Stimulated activated CD8-positive, alpha-beta memory T cell treated with anti-CD3 and anti-CD28 coated beads, Interleukin-7, amount 100 ng/mL, for 48 hours (primary cell): Measurements from ENCODE around the gene TEKT5.
A peak's percentile ranks its signal among the peaks of the same experiment; 100 is the strongest.
"Not testable (repeated sequence)": the region's sequence is repeated elsewhere in the genome, so short reads cannot be mapped to it uniquely, and the experiment has no call there.

Experiments used
- DNase-seq, 2 donors: peaks; one replicate each; pipeline ENCODE4 v3.0.0-alpha.2; 2020; ENCODE audit warnings: low read depth in 1 of 2; ENCODE audit errors: extremely low read depth in 1 of 2

TEKT5 gene

GRCh38 chr16:10685709-10686108, 9.0 kb downstream of the TEKT5 start:
- no peak for DNase-seq

- no peak for DNase-seq
Measured at GRCh38 chr16:10684511-10685151, 10.1 kb downstream of the TEKT5 start.

- no peak for DNase-seq
Measured at GRCh38 chr16:10683170-10683569, 11.6 kb downstream of the TEKT5 start.

DNA sequence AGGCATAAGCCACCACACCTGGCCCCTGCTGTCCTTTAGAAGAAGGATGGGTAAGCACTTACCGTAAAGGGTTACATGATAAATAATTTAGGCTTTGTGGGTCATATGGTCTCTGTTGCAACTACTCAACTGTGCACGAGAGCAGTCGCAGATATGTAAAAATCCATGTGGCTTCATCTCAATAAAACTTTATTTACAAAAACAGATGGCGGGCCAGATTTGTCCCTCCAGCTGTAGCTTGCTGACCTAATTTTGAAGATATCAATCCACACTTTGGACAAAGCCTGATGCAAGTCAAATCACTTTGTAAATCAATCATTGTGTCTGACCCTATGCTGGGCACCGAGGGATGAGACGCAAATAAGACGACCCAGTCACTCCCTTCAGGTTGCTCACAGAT, 12.1 kb downstream of the TEKT5 start:
- no peak for DNase-seq

- DNase-seq, result no peak
Measured at GRCh38 chr16:10681310-10682308, 13.1 kb downstream of the TEKT5 start.

DNA sequence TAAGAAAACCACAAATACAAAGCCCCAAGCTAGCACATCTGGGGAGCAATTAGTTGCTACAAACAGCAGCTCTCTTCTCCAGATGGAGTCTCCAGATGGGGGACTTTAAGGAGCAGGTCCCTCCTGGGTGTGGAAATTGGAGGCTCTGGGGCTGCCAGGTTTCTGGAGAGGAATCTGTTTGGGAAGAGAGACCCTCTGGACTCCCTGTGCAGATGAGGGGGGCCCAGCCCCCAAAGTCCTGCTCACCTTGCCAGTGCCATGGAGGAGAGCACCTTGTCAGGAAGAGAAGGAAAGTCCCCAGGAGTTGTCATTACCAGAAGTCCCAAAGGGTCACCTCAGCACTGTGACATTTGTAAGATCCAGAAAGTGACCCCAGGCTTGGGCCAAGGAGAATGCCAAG, 14.8 kb downstream of the TEKT5 start:
- no peak for DNase-seq

GRCh38 chr16:10679441-10679840, 15.3 kb downstream of the TEKT5 start:
- DNase-seq, result not testable (repeated sequence)

DNA sequence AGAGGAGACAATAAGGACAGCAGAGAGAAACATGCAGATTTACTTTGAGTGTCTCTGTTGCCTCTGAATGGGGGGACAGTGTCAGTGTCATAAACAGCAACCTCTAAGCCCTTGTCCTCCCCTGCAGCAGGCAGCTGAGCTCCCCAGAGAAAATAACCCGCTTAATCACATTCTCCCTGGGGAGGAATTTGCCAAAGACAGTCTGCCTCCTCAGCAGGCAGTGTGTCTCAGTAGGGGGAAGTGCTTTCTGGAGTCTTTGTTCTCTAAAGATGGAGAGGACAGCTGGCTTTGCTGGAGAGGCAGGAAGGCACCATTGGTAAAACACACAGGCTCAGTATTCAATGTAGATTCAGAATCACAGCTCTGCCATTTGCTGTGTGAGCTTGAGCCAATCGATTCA, 16.1 kb downstream of the TEKT5 start:
- no peak for DNase-seq

DNA sequence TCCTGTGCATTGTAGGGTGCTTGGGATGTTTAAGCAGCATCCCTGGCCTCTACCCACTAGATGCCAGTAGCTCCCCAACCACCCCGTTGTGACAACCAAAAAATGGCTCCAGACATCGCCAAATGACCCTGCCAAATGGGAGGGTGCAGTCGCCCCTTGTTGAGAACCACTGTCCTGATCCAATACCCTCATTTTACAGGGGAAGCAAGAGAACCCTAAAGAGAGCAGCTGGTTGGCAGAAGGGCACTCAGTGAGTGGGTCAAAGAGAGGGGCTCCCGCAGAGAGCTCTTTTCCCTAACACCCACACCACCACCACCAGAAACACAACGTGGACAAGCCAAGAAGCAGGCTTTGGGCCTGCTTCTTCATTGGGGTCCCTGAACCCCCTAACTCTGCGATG, 18.4 kb downstream of the TEKT5 start:
- DNase-seq, result no peak

- no peak for DNase-seq
Measured at GRCh38 chr16:10675861-10676260, 18.9 kb downstream of the TEKT5 start.

GRCh38 chr16:10675216-10675615, 19.5 kb downstream of the TEKT5 start:
- DNase-seq, result no peak

GRCh38 chr16:10671729-10672128, 23.0 kb downstream of the TEKT5 start:
- DNase-seq, result no peak

DNA sequence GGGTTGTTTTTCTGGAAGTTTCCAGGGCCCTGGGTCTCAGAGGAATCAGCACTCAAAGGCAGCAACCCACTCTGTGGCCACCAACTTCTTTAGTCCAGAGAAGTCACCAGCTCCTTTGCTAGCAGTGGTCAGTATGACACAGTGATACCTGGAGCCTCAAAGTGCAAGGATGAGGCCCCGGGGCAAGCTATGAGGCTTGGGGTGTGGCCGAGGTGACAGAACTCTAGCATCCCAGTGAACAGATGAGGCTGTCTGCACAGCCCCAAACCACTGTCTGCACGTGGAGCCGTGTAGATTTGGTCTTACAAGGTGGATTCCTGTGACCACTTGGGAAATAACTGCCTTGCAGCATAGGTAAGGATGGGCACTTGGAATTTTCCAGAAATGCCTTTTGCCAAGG, 24.9 kb downstream of the TEKT5 start:
- DNase-seq, result no peak

DNA sequence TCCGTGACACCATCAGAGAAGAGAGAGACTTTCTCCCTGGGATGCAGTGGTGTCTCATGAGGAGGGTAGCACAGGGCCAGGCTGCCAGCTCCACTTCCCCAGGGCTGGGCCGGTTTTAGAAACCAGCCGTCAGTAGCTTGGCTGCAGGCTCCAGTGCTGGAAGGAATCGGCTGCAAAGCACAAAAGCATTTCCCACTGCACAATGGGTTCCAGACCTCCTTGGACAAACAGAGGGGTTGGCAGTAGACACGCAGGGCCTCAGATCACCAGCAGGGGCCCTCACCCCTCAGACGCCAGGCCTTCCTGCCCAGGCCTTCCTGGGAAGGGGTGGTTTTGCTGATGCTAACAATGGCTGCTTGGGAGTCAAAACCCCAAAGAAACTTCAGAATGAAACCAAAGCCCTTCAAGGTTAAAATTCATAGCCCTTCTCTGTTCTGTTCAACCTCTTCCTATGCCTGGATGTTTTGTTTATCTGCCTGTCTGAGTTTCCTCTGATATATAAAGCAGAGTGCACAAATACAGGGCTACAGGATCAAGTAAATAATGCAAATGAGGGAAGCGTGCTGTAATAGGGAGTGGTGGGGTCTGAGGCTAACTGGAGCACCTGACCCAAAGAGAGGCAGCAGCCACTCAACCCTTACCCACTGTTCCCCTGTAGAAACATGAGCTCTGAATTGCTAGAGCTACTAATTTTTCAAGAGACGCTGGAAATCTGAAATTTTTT, 26.2 kb downstream of the TEKT5 start:
- peak in 1 of 2 donors; percentile 2 for DNase-seq

DNA sequence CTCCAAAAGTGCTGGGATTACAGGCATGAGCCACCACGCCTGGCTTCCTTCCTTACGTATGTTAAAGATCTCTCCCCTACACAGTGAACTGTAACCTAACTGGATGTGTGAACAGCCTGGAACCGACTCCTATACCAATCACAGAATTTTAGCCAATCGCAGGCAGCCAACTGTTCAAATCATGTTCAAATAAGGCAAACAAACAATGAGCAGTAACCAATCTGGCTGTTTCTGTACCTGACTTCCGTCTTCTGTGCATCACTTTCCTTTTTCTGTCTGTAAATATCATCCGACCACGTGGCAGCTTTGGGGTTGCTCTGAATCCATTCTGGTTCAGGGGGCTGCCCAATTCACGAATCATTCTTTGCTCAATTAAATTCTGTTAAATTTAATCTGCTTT, 27.5 kb downstream of the TEKT5 start:
- no peak for DNase-seq

GRCh38 chr16:10666291-10666690, 28.4 kb downstream of the TEKT5 start:
- DNase-seq, result no peak

- DNase-seq, result no peak
Measured at GRCh38 chr16:10665166-10665565, 29.6 kb downstream of the TEKT5 start.

- no peak for DNase-seq
Measured at GRCh38 chr16:10664720-10665126, 30.0 kb downstream of the TEKT5 start.

GRCh38 chr16:10663744-10664143, 31.0 kb downstream of the TEKT5 start:
- DNase-seq, result no peak

- DNase-seq, result no peak
Measured at GRCh38 chr16:10663146-10663545, 31.6 kb downstream of the TEKT5 start.

DNA sequence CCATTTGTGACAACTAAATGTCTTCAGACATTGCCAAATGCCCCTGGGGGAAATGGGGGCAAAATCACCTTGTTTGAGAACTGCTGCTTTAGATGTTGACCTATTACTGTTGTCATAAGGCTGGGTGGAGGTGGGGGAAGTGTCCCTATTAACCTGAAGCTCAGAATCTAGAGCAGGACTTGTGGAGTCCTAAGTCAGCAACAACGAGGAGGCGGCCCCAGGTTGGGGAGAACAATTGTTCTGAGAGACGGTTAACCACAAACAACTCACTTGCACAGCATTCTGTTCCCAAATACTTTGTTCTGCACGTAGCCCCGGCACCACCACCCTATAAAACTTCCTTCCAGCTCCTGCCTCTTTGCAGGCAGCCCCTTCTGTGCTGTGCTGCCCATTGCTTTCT, 32.5 kb downstream of the TEKT5 start:
- DNase-seq, result no peak
